Endodermal cell (in vitro differentiated cells): ENCODE results near the gene CBLL1. TPM values are rescaled to one million over a fixed set of nuclear protein-coding genes. Genes with fewer than 3 reads are reported as not detected.

Experiments
- DNase-seq: peaks from one replicate; pipeline ENCODE4 v3.0.0-alpha.2; 2017
- H3K27ac ChIP-seq: 2 replicates; pipeline ENCODE4 v1.5.1; 2013; ENCODE audit warnings: mild to moderate bottlenecking, low read depth, low read length, moderate library complexity
- H3K27me3 ChIP-seq: 2 replicates; pipeline ENCODE4 v1.6.1; 2013; ENCODE audit warnings: mild to moderate bottlenecking, low read length, moderate library complexity; ENCODE audit not compliant: insufficient read depth, control insufficient read depth, poor library complexity, severe bottlenecking
- H3K36me3 ChIP-seq: 2 replicates; pipeline ENCODE4 v1.7.0; 2013; ENCODE audit warnings: mild to moderate bottlenecking, low read length, moderate library complexity; ENCODE audit not compliant: control insufficient read depth, insufficient read depth
- H3K4me1 ChIP-seq: one replicate; pipeline ENCODE4 v1.7.0; 2013; ENCODE audit warnings: low read length; ENCODE audit not compliant: control insufficient read depth, insufficient read depth
- H3K4me3 ChIP-seq: 2 replicates; pipeline ENCODE4 v1.5.1; 2013; ENCODE audit warnings: mild to moderate bottlenecking, low read length, moderate library complexity
- H3K9ac ChIP-seq: 2 replicates; pipeline ENCODE4 v1.6.1; 2013; ENCODE audit warnings: mild to moderate bottlenecking, low read length, moderate library complexity; ENCODE audit not compliant: poor library complexity, severe bottlenecking; ENCODE audit errors: extremely low read depth
- H3K9me3 ChIP-seq: 2 replicates; pipeline ENCODE4 v1.6.1; 2013; ENCODE audit warnings: mild to moderate bottlenecking, low read length, moderate library complexity; ENCODE audit not compliant: control insufficient read depth
- H3K27ac Mint-ChIP-seq: 2 replicates; pipeline ENCODE4 v1.8.0; 2020; ENCODE audit warnings: mixed read lengths
- H3K27me3 Mint-ChIP-seq: 2 replicates; pipeline ENCODE4 v1.8.0; 2021; ENCODE audit warnings: mild to moderate bottlenecking, mixed read lengths; ENCODE audit not compliant: insufficient read depth
- H3K36me3 Mint-ChIP-seq: 2 replicates; pipeline ENCODE4 v1.8.0; 2020; ENCODE audit warnings: low read depth, mixed read lengths
- H3K4me1 Mint-ChIP-seq: 2 replicates; pipeline ENCODE4 v1.8.0; 2020; ENCODE audit warnings: mixed read lengths
- H3K4me3 Mint-ChIP-seq: 2 replicates; pipeline ENCODE4 v1.8.0; 2020; ENCODE audit warnings: mild to moderate bottlenecking, moderate library complexity, mixed read lengths
- H3K9me3 Mint-ChIP-seq: 2 replicates; pipeline ENCODE4 v1.8.0; 2020; ENCODE audit warnings: mild to moderate bottlenecking, mixed read lengths
- WGBS, 2 experiments: methylation state at CpG; one replicate each; pipeline versions ENCODE4 v1.1.5 to v1.1.7; 2013; ENCODE audit warnings: missing lambda C conversion rate in 2 of 2, mixed read lengths in 1 of 2; ENCODE audit not compliant: insufficient coverage in 1 of 2, insufficient read length in 1 of 2; 5-methylcytosine and 5-hydroxymethylcytosine counted together
- total RNA-seq, 2 donors: library from RNA; stranded (reverse); fragmentation: NEBNext Ultra II Directional in 1 of 2; extraction: Animal tissue kit (Norgen Biotek cat#: 25700) in 1 of 2; gene quantifications; 2 replicates in 1 of 2; 3 replicates in 1 of 2; pipeline ENCODE4 v1.2.1, GENCODE V29; 2021
- TF ChIP-seq, protein P1 (sequence below): fragments of 200-600 bp; sonication (generic); conservative IDR thresholded peaks from 2 replicates; pipeline ENCODE4 v1.5.0; 2021; ENCODE audit warnings: antibody characterized with exemption, mild to moderate bottlenecking

The CBLL1 gene
- total RNA-seq, 2 donors from 2014 or later: 33.3 to 34.7 TPM

DNA sequence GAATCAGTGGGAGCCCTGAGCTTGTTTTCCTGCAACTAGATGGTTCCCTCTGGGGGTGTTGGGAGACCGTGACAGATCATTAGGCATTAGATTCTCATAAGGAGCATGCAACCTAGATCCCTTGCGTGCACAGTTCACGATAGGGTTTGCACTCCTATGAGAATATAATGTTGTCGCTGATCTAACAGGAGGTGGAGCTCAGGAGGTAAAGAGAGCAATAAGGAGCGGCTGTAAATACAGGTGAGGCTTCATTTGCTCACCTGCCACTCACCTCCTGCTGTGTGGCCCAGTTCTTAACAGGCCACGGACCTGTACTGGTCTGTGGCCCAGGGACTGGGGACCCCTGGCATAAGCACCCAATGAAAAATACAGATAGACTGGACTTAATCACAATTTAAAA is 48.4 kb downstream of the CBLL1 start:
- no peaks in the 10 kb centered on the region for H3K27me3 Mint-ChIP-seq
- no peaks in the 10 kb centered on the region for H3K36me3 Mint-ChIP-seq
- H3K9me3 Mint-ChIP-seq: no peaks in the 10 kb centered on the region
- H3K4me1 Mint-ChIP-seq: peaks cover 5% of the 10 kb centered on the region
- no peak for DNase-seq
- H3K27ac ChIP-seq: no peak overlapping the region
- H3K36me3 ChIP-seq: no peaks in the 10 kb centered on the region
- H3K4me1 ChIP-seq: no peaks in the 10 kb centered on the region
- WGBS, 2 experiments: 94 to 100% methylated on average over 4 to 6 of the region's 6 CpGs
- TF ChIP-seq, protein P1, sequence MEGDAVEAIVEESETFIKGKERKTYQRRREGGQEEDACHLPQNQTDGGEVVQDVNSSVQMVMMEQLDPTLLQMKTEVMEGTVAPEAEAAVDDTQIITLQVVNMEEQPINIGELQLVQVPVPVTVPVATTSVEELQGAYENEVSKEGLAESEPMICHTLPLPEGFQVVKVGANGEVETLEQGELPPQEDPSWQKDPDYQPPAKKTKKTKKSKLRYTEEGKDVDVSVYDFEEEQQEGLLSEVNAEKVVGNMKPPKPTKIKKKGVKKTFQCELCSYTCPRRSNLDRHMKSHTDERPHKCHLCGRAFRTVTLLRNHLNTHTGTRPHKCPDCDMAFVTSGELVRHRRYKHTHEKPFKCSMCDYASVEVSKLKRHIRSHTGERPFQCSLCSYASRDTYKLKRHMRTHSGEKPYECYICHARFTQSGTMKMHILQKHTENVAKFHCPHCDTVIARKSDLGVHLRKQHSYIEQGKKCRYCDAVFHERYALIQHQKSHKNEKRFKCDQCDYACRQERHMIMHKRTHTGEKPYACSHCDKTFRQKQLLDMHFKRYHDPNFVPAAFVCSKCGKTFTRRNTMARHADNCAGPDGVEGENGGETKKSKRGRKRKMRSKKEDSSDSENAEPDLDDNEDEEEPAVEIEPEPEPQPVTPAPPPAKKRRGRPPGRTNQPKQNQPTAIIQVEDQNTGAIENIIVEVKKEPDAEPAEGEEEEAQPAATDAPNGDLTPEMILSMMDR: no peak
- H3K9ac ChIP-seq: no peak overlapping the region
- H3K4me3 Mint-ChIP-seq: no peak overlapping the region
- H3K4me3 ChIP-seq: no peak overlapping the region
- no peaks in the 10 kb centered on the region for H3K27me3 ChIP-seq
- H3K27ac Mint-ChIP-seq: no peak overlapping the region
- no peaks in the 10 kb centered on the region for H3K9me3 ChIP-seq

DNA sequence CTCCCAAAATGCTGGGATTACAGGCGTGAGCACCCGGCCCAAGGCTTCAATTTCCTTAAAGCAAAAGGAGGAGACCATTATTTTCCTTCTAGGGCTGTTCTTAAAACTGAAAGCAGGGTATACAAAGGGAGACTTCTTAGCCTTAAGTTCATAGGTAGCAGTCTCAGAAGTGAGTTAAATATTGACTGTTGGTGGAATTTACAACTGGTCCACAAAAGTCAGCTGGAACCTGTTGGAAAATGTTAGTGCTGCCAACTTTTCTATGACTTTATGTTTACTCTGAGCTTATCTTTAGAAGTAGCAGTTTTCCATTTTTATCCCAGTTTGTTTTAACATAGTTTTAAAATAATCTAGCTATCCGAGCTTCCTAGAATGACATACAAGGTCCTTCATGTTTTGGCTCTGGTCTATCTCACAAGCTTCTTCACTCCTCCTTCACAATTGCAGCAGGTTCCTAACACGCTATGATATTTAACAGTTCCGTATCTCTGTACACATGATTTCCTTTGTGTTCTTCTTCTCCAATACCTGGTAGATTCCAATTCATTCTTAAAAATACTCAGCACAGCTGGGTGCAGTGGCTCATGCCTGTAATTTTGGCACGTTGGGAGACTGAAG is 55.8 kb downstream of the CBLL1 start:
- H3K4me1 Mint-ChIP-seq: no peaks in the 10 kb centered on the region
- H3K9me3 ChIP-seq: no peaks in the 10 kb centered on the region
- H3K9ac ChIP-seq: no peak overlapping the region
- TF ChIP-seq, protein P1: no peak
- DNase-seq: no peak
- H3K27ac Mint-ChIP-seq: no peak overlapping the region
- no peaks in the 10 kb centered on the region for H3K4me1 ChIP-seq
- 78 to 79% methylated on average over 5 to 6 of the region's 6 CpGs for WGBS, 2 experiments
- H3K36me3 ChIP-seq: no peaks in the 10 kb centered on the region
- H3K4me3 Mint-ChIP-seq: no peak overlapping the region
- H3K27me3 ChIP-seq: peaks cover 57% of the 10 kb centered on the region
- H3K27ac ChIP-seq: no peak overlapping the region
- peaks cover 4% of the 10 kb centered on the region for H3K27me3 Mint-ChIP-seq
- H3K4me3 ChIP-seq: no peak overlapping the region
- no peaks in the 10 kb centered on the region for H3K36me3 Mint-ChIP-seq
- no peaks in the 10 kb centered on the region for H3K9me3 Mint-ChIP-seq

DNA sequence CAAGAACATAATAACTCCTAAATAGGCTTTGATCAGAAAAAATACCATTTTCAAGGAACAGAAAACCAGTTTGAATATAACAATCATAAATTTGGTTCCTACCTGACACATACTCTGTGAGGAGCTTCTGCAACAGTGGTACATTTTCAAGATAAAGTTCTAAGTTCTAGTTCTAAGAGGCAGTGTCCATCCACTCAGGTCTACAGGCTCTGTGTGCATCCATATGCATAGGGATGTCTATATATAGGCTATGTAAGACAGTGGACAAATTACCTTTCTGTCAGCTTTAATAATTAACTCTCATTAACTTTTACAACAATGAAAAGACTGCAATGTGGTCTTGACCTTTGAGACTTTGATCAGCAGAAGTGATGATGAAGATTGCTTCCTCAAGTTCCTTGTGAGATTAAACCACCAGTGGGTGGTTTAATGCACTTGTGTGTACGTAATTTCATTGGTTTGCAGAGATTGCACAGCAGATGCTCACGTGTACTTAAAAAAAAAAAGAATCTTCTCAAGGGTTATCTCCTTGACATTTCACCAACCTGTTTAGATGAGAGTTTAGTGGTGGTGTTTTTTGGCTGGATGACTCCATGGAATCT is 59.2 kb downstream of the CBLL1 start, which contains the start of gene SLC26A3:
TSS of gene SLC26A3 (minus strand) at position 215 of the 602 bp plus-strand sequence. CDS start 8,714 bp downstream, outside the sequence.
- Histone ChIP-seq H3K27ac (no peak within 1 kb of the TSS), H3K4me1 (no peaks in the 10 kb centered on the region), H3K9me3 (no peaks in the 10 kb centered on the region), H3K36me3 (no peaks in the 10 kb centered on the region), H3K9ac (no peak within 1 kb of the TSS), H3K4me3 (no peak within 1 kb of the TSS), H3K27me3 (peaks cover 60% of the 10 kb centered on the region)
- Mint-ChIP-seq H3K27ac (no peak within 1 kb of the TSS), H3K36me3 (no peaks in the 10 kb centered on the region), H3K4me3 (no peak within 1 kb of the TSS), H3K27me3 (peaks cover 4% of the 10 kb centered on the region), H3K9me3 (no peaks in the 10 kb centered on the region), H3K4me1 (no peaks in the 10 kb centered on the region)
- TF ChIP-seq, protein P1: no peak
- 83% methylated on average over 2 of the region's 2 CpGs; no CpG with 5 or more reads in 1 of the 2 experiments for WGBS, 2 experiments
- no peak for DNase-seq
